ENCODE measurements around the gene SNRNP40.

- TF ChIP-seq SMC3 (IDR thresholded peaks at IDR 0.05; ENCODE audit: low read depth, low read length) (no peak), POLR2AphosphoS5 (IDR thresholded peaks at IDR 0.05; ENCODE audit: low read depth, low read length) (no peak), SIN3A (IDR thresholded peaks at IDR 0.05; ENCODE audit: borderline replicate concordance, low read depth, low read length) (no peak)
- TF ChIP-seq, protein P1, sequence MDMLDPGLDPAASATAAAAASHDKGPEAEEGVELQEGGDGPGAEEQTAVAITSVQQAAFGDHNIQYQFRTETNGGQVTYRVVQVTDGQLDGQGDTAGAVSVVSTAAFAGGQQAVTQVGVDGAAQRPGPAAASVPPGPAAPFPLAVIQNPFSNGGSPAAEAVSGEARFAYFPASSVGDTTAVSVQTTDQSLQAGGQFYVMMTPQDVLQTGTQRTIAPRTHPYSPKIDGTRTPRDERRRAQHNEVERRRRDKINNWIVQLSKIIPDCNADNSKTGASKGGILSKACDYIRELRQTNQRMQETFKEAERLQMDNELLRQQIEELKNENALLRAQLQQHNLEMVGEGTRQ (IDR thresholded peaks at IDR 0.05; ENCODE audit: borderline replicate concordance, low read depth, low read length): no peak
- TF ChIP-seq, protein P2, sequence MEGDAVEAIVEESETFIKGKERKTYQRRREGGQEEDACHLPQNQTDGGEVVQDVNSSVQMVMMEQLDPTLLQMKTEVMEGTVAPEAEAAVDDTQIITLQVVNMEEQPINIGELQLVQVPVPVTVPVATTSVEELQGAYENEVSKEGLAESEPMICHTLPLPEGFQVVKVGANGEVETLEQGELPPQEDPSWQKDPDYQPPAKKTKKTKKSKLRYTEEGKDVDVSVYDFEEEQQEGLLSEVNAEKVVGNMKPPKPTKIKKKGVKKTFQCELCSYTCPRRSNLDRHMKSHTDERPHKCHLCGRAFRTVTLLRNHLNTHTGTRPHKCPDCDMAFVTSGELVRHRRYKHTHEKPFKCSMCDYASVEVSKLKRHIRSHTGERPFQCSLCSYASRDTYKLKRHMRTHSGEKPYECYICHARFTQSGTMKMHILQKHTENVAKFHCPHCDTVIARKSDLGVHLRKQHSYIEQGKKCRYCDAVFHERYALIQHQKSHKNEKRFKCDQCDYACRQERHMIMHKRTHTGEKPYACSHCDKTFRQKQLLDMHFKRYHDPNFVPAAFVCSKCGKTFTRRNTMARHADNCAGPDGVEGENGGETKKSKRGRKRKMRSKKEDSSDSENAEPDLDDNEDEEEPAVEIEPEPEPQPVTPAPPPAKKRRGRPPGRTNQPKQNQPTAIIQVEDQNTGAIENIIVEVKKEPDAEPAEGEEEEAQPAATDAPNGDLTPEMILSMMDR (IDR thresholded peaks at IDR 0.05): no peak
- TF ChIP-seq, protein P3, sequence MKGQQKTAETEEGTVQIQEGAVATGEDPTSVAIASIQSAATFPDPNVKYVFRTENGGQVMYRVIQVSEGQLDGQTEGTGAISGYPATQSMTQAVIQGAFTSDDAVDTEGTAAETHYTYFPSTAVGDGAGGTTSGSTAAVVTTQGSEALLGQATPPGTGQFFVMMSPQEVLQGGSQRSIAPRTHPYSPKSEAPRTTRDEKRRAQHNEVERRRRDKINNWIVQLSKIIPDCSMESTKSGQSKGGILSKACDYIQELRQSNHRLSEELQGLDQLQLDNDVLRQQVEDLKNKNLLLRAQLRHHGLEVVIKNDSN (IDR thresholded peaks at IDR 0.05; ENCODE audit: borderline replicate concordance, low read depth): no peak
These were observed 30.8 kb upstream of the SNRNP40 start for GRCh38 chr1:31327381-31327780.
